ENCODE data around the gene DNAJC18.

Gene DNAJC18

GRCh38 chr5:139435676-139436075 is 3.6 kb downstream of the DNAJC18 start:
- no peak overlapping the region for H3K4me3 ChIP-seq (ENCODE audit: low read length)
- no peak for DNase-seq (ENCODE audit: low read depth)
- TF ChIP-seq, protein P1, sequence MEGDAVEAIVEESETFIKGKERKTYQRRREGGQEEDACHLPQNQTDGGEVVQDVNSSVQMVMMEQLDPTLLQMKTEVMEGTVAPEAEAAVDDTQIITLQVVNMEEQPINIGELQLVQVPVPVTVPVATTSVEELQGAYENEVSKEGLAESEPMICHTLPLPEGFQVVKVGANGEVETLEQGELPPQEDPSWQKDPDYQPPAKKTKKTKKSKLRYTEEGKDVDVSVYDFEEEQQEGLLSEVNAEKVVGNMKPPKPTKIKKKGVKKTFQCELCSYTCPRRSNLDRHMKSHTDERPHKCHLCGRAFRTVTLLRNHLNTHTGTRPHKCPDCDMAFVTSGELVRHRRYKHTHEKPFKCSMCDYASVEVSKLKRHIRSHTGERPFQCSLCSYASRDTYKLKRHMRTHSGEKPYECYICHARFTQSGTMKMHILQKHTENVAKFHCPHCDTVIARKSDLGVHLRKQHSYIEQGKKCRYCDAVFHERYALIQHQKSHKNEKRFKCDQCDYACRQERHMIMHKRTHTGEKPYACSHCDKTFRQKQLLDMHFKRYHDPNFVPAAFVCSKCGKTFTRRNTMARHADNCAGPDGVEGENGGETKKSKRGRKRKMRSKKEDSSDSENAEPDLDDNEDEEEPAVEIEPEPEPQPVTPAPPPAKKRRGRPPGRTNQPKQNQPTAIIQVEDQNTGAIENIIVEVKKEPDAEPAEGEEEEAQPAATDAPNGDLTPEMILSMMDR (conservative IDR thresholded peaks at IDR 0.05; ENCODE audit: low read length): no peak

DNA sequence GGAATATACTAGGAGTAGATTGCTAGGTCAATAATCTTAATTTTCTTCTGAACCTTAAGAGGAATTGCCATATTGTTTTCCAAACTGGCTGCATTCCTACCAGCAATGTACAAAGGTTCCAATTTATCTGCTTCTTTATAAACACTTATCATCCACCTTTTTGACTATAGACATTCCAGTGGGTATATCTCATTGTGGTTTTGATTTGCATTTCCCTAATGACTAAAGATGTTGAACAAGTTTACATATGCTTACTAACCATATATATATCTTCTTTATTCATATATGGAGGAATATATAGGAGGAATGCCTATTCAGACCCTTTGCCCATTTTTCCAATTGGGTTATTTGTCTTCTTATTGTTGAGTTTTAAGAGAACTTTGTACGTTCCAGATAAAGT is 7.6 kb downstream of the DNAJC18 start:
- TF ChIP-seq, protein P1 (conservative IDR thresholded peaks at IDR 0.05; ENCODE audit: low read length): no peak
- no peak overlapping the region for H3K4me3 ChIP-seq (ENCODE audit: low read length)
- DNase-seq (ENCODE audit: low read depth): no peak

DNA sequence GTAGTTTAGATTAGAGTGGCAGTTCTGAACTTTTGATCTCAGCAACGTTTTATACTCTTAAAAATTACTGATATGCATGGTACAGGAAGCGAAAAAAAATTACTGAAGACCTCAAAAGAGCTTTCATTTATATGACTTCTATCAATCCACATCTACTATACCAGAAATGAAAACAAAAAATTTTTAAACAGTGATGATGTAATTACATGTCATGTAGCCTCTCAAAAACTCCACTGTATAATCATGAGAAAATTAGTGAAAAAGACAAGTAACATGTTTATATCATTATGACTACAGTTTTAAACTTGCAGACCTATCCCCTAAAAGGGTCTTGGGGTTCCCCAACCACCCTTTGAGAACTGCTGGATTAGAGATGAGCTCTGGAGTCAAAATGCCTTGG is 9.3 kb downstream of the DNAJC18 start:
- DNase-seq (ENCODE audit: low read depth): no peak
- no peak overlapping the region for H3K4me3 ChIP-seq (ENCODE audit: low read length)
- TF ChIP-seq, protein P1 (conservative IDR thresholded peaks at IDR 0.05; ENCODE audit: low read length): no peak

- no peak overlapping the region for H3K4me3 ChIP-seq (ENCODE audit: low read length)
- peak; percentile 85 for DNase-seq (ENCODE audit: low read depth)
- TF ChIP-seq, protein P1 (conservative IDR thresholded peaks at IDR 0.05; ENCODE audit: low read length): no peak
These were observed 13.0 kb downstream of the DNAJC18 start for GRCh38 chr5:139426203-139426885.

DNA sequence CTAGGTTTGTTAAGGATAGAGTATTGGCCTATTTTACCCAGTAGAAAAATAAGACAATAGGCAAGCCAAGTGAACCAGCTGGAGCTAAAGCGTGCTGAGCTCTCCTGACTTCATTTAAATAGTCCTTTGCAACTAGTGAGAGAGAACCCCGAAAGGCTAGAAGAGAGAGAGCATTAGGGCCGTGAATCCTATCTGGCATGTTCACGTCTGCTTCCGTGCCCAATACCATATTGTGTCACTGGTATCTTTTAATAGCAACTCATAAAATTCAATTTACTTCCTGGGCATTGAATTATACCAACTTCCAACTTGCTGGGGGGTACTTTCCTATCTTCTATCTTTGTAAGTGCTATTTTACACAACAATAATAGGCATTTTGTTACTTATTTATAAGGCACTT is 13.8 kb downstream of the DNAJC18 start:
- TF ChIP-seq, protein P1 (conservative IDR thresholded peaks at IDR 0.05; ENCODE audit: low read length): no peak
- no peak for DNase-seq (ENCODE audit: low read depth)
- no peak overlapping the region for H3K4me3 ChIP-seq (ENCODE audit: low read length)

GRCh38 chr5:139422307-139422893 is 16.9 kb downstream of the DNAJC18 start:
- no peak overlapping the region for H3K4me3 ChIP-seq (ENCODE audit: low read length)

More at GRCh38 chr5:139422307-139422893, 16.9 kb downstream of the DNAJC18 start:
- TF ChIP-seq, protein P1 (conservative IDR thresholded peaks at IDR 0.05; ENCODE audit: low read length): peak; percentile 98
- DNase-seq (ENCODE audit: low read depth): peak; percentile 76

Measured in AG10803 (cell line).